Calu3 (cell line): Measurements from ENCODE around the gene MMEL1. TPM values are rescaled to one million over a fixed set of nuclear protein-coding genes. Genes with fewer than 3 reads are reported as not detected.

Experiments used
- BruUV-seq: library from RNA; stranded (reverse); fragments of 400-500 nt; replicated peaks from 2 replicates; lab custom pipeline; 2021; lab: Mats Ljungman, UMichigan
- CTCF ChIA-PET: fragments of 300-600 bp; sonication (Branson Sonifier 250); formaldehyde crosslinking; loops from one replicate; lab custom pipeline; 2022; ENCODE audit warnings: antibody characterized with exemption; lab: Charles Lee
- DNase-seq: peaks from one replicate; pipeline ENCODE4 v3.0.0; 2022
- H3K27ac Mint-ChIP-seq: one replicate; pipeline ENCODE4 v1.8.0; 2022; ENCODE audit warnings: mixed read lengths; ENCODE audit not compliant: unreplicated experiment
- H3K27me3 Mint-ChIP-seq: one replicate; pipeline ENCODE4 v1.8.0; 2022; ENCODE audit warnings: mixed read lengths; ENCODE audit not compliant: unreplicated experiment
- H3K36me3 Mint-ChIP-seq: one replicate; pipeline ENCODE4 v1.8.0; 2022; ENCODE audit warnings: mild to moderate bottlenecking, moderate library complexity, mixed read lengths; ENCODE audit not compliant: insufficient read depth, unreplicated experiment
- H3K4me1 Mint-ChIP-seq: one replicate; pipeline ENCODE4 v1.8.0; 2022; ENCODE audit warnings: mild to moderate bottlenecking, low read depth, mixed read lengths; ENCODE audit not compliant: unreplicated experiment
- H3K4me3 Mint-ChIP-seq: one replicate; pipeline ENCODE4 v1.8.0; 2022; ENCODE audit warnings: mild to moderate bottlenecking, low read depth, moderate library complexity, mixed read lengths; ENCODE audit not compliant: unreplicated experiment
- H3K9me3 Mint-ChIP-seq: one replicate; pipeline ENCODE4 v1.8.0; 2022; ENCODE audit warnings: low read depth, mixed read lengths; ENCODE audit not compliant: unreplicated experiment
- CTCF ChIP-seq: fragments of 200-600 bp; IDR thresholded peaks from one replicate; pipeline ENCODE4 v1.8.0; 2022; ENCODE audit warnings: antibody characterized with exemption; ENCODE audit not compliant: unreplicated experiment
- intact Hi-C: fragments of 100-400 bp; cut with micrococcal nuclease; formaldehyde crosslinking; loops from one replicate; pipeline ENCODE4 v1.10.0; 2022; ENCODE audit not compliant: unreplicated experiment
- total RNA-seq: library from RNA; stranded (reverse); gene quantifications from 2 replicates; pipeline ENCODE4 v1.2.3, GENCODE V29; 2022

The MMEL1 gene
- total RNA-seq, 1 experiment from 2014 or later = 5.6 TPM

DNA sequence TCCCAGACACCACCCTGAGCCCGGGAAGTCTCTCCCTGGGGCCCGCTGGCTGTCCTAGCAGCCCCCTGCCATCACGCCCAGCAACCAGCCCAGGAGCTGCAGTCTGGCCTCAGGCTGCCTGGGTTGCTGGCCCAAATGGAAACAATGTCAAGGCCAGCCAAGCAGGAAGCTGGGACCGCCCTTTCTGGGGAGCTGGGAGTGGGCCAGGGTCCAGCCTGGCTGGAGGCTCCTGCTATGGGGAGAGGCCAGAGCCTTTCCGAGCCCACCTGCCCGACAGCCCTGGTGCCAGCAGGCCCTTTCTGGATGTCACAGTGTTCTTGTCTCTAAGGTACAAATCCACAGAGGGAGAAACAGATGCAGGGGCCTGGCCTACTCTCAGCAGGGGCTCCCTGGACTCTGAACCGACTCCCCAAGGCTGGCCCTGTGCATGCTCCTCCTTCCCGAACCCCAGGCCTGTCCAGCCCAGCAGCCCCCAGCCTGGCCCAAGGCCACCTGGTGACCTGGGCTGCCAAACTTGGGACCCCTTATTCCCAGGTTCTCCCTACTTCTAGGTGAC lies 1.2 kb upstream of the MMEL1 start:
- Mint-ChIP-seq H3K4me1 (no peaks in the 10 kb centered on the region), H3K27ac (no peak overlapping the region), H3K27me3 (peaks cover 68% of the 10 kb centered on the region), H3K9me3 (peaks cover 4% of the 10 kb centered on the region), H3K4me3 (no peak overlapping the region), H3K36me3 (no peaks in the 10 kb centered on the region)
- DNase-seq = no peak
- BruUV-seq = no TSS peak
- CTCF ChIA-PET = no interaction called here
- intact Hi-C loops = no loop called here
- no peak for TF ChIP-seq CTCF

GRCh38 chr1:2633366-2633935 lies 635 bp upstream of the MMEL1 start:
- H3K4me1 Mint-ChIP-seq = no peaks in the 10 kb centered on the region
- peaks cover 63% of the 10 kb centered on the region for H3K27me3 Mint-ChIP-seq
- BruUV-seq = no TSS peak
- no peaks in the 10 kb centered on the region for H3K36me3 Mint-ChIP-seq
- no peak overlapping the region for H3K4me3 Mint-ChIP-seq
- TF ChIP-seq CTCF = no peak
- DNase-seq = no peak
- intact Hi-C loops = no loop called here
- no peak overlapping the region for H3K27ac Mint-ChIP-seq
- CTCF ChIA-PET = no interaction called here
- H3K9me3 Mint-ChIP-seq = peaks cover 4% of the 10 kb centered on the region

DNA sequence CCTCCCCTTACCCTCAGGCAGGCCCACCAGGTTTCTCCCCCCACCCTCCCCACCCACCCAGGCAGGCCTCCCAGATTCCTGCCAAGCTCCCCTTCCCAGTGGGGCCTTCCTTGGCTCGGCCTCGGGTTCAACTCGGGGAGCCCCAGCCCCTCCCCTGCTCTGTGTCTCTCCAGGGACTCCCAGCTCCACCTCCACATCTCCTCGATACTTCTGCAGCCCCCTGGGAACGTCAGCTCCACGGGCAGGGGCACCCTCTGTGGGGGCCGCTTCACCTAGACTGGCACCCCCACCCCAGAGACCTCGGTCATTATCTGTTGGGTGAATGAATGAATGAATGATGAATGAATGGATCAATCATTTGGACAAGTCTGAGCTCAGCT lies 775 bp downstream of the MMEL1 start:
- Mint-ChIP-seq H3K9me3 (peaks cover 3% of the 10 kb centered on the region), H3K27ac (no peak overlapping the region), H3K4me1 (no peaks in the 10 kb centered on the region), H3K27me3 (peaks cover 57% of the 10 kb centered on the region), H3K36me3 (no peaks in the 10 kb centered on the region), H3K4me3 (no peak overlapping the region)
- CTCF ChIA-PET = interaction anchor here (0.7 kb wide), 1 partner anchor 205 kb away, joined by 5 read pairs; no protein-coding TSS in a partner anchor
- intact Hi-C loops = no loop called here
- no peak for DNase-seq
- BruUV-seq = no TSS peak
- no peak for TF ChIP-seq CTCF

DNA sequence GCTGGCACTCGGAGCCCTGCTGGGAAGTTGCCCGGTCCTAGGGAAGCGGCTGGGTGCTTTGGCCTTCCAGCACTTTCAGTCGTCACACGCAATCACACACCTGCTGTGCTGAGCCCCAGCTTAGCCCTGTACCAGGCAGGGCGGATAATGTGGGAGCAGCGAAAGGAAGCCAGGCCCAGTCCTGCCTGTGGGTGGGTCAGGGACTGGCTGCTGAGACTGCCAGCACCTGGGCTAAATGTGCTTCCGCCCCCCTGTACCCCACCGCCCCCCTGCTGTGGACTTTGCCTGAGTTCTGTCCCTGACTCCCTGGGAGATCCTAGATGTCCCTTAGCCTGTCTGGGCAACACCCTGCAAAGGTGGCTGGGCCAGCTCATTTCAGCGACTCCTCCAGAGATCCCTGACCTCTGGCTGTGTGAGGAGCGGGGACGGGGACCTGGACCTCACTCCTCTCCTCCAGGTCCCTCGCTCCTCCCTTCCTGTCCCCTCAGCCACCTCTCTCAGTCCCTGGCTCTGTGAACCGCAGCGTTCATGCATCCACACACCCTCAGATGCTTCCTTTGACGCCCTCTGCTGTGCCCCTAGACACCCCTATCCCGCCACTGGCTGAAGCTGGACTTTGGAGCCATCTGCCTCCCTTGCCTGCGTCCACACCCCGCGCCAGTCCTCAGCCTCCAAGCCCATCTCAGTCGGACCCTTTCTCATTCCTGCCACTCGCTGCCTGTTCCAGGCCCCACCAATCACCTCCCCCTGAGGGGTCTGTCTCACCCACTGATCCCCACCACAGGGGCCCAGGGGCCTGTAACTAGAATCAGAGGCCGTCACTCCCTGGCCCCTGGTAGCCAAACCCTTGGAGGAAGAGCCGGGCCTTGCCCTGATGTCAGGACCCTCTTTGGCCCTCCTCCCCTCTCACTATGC lies 1.4 kb downstream of the MMEL1 start:
- no peaks in the 10 kb centered on the region for H3K4me1 Mint-ChIP-seq
- H3K36me3 Mint-ChIP-seq = no peaks in the 10 kb centered on the region
- no peak overlapping the region for H3K27ac Mint-ChIP-seq
- TF ChIP-seq CTCF = no peak
- CTCF ChIA-PET = interaction anchor here (0.6 kb wide), 1 partner anchor 137 kb away, joined by 3 read pairs; no protein-coding TSS in a partner anchor
- H3K4me3 Mint-ChIP-seq = no peak overlapping the region
- intact Hi-C loops = no loop called here
- peaks cover 57% of the 10 kb centered on the region for H3K27me3 Mint-ChIP-seq
- no peaks in the 10 kb centered on the region for H3K9me3 Mint-ChIP-seq
- DNase-seq = no peak
- no TSS peak for BruUV-seq
